Hepatocyte (in vitro differentiated cells): ENCODE data around the gene ZBTB7B.

Source experiments
- EZH2 ChIP-seq: fragments of 200-600 bp; sonication (generic); IDR thresholded peaks from 2 replicates; pipeline ENCODE4 v1.6.1; 2016; ENCODE audit warnings: antibody characterized with exemption, mild to moderate bottlenecking, borderline replicate concordance
- EZH2phosphoT487 ChIP-seq: fragments of 200-600 bp; sonication (generic); IDR thresholded peaks from one replicate; pipeline ENCODE4 v1.6.1; 2018; ENCODE audit warnings: antibody characterized with exemption, mild to moderate bottlenecking, low read depth, moderate library complexity; ENCODE audit not compliant: unreplicated experiment, severe bottlenecking
- TF ChIP-seq, protein P1 (sequence below): fragments of 200-600 bp; sonication (generic); IDR thresholded peaks from 2 replicates; pipeline ENCODE4 v1.5.1; 2016; ENCODE audit warnings: antibody characterized with exemption, mild to moderate bottlenecking; ENCODE audit not compliant: poor library complexity

- TF ChIP-seq, protein P1, sequence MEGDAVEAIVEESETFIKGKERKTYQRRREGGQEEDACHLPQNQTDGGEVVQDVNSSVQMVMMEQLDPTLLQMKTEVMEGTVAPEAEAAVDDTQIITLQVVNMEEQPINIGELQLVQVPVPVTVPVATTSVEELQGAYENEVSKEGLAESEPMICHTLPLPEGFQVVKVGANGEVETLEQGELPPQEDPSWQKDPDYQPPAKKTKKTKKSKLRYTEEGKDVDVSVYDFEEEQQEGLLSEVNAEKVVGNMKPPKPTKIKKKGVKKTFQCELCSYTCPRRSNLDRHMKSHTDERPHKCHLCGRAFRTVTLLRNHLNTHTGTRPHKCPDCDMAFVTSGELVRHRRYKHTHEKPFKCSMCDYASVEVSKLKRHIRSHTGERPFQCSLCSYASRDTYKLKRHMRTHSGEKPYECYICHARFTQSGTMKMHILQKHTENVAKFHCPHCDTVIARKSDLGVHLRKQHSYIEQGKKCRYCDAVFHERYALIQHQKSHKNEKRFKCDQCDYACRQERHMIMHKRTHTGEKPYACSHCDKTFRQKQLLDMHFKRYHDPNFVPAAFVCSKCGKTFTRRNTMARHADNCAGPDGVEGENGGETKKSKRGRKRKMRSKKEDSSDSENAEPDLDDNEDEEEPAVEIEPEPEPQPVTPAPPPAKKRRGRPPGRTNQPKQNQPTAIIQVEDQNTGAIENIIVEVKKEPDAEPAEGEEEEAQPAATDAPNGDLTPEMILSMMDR, result no peak
- TF ChIP-seq EZH2 (no peak), EZH2phosphoT487 (no peak)
These were observed 47.3 kb downstream of the ZBTB7B start for GRCh38 chr1:155049651-155050559.
